MM.1S (cell line): ENCODE results near the gene HIVEP1.

ENCODE experiments used
- CTCF ChIP-seq: fragments of 300-600 bp; sonication (generic); IDR thresholded peaks from 2 replicates; pipeline ENCODE4 v1.5.1; 2016; ENCODE audit warnings: antibody characterized with exemption, low read length, mixed read lengths
- EZH2 ChIP-seq: fragments of 300-600 bp; sonication (generic); optimal IDR thresholded peaks from 2 replicates; pipeline ENCODE3; 2017; ENCODE audit warnings: low read depth, mild to moderate bottlenecking, antibody characterized with exemption, low read length, mixed read lengths
- EZH2phosphoT487 ChIP-seq: fragments of 300-600 bp; sonication (generic); IDR thresholded peaks from 2 replicates; pipeline ENCODE4 v1.6.1; 2018; ENCODE audit warnings: antibody characterized with exemption, low read length

GRCh38 chr6:12049165-12049564 lies 37.1 kb downstream of the HIVEP1 start:
- TF ChIP-seq CTCF (no peak), EZH2 (no peak), EZH2phosphoT487 (no peak)
